Measurements from ENCODE around the gene MGAT3.

MGAT3 gene

DNA sequence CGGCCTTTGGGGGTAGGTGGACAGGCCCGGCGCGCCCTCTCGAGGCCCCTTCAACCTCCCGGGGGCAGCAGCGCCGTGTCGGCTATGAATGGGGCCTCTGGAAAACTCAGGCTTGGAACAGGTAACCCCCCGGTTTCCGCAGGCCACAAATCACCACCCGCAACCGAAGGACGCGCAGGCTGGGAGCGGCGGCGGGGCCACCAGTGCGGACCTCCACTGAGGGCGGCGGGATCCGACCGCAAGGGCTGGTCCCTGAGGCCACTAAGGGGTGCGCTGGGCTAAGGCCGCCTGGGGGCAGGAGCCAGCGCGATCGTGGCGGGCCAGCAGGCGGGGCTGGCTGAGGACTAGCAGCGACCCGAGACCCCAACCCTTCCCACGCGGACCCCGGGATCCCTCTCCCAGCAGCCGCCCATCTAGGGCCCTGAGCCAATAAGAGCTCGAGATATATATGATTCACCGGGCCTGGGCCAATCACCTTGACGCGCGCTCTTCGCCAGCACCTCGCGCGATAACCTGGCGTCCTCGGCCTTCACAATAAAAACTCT is 62.9 kb downstream of the MGAT3 start (continued):
- TF ChIP-seq SCRT1 (tag by site-specific recombination; IDR thresholded peaks at IDR 0.05; ENCODE audit: borderline replicate concordance), result no peak
- TF ChIP-seq, protein P1, sequence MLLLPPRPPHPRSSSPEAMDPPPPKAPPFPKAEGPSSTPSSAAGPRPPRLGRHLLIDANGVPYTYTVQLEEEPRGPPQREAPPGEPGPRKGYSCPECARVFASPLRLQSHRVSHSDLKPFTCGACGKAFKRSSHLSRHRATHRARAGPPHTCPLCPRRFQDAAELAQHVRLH (tag by site-specific recombination; IDR thresholded peaks at IDR 0.05), result 0 out of 2 replicates have a peak, but pooled peaks have one; percentile 8
- TF ChIP-seq KLF1 (tag by site-specific recombination; IDR thresholded peaks at IDR 0.05), result no peak
- TF ChIP-seq ZNF157 (tag by site-specific recombination; IDR thresholded peaks at IDR 0.05), result no peak
- TF ChIP-seq ZNF114 (tag by site-specific recombination; IDR thresholded peaks at IDR 0.05), result no peak
- TF ChIP-seq ZNF660 (tag by site-specific recombination; IDR thresholded peaks at IDR 0.05), result peak; percentile 86
- TF ChIP-seq ZNF510 (tag by site-specific recombination; IDR thresholded peaks at IDR 0.05; ENCODE audit: insufficient replicate concordance), result no peak
- TF ChIP-seq ZNF169 (tag by site-specific recombination; IDR thresholded peaks at IDR 0.05), result no peak
- peak; percentile 87 for TF ChIP-seq PATZ1 (tag by site-specific recombination; IDR thresholded peaks at IDR 0.05)
- no peak; the same call in 1 of the 2 replicates for TF ChIP-seq OVOL3 (tag by site-specific recombination; IDR thresholded peaks at IDR 0.05)

- Histone ChIP-seq H3K4me1 (ENCODE audit: control insufficient read depth, insufficient read depth, low read length) (0 out of 2 replicates have a peak, but pooled peaks cover 5% of the 10 kb centered on the region), H3K36me3 (ENCODE audit: control insufficient read depth in 2 of 2, insufficient read depth in 1 of 2, low read length in 2 of 2) (peaks cover 13 to 68% of the 10 kb centered on the region in 2 experiments; a peak in 2 of 3 replicates), H3K27ac (ENCODE audit: extremely low read depth, low read depth, low read length) (peak within 1 kb of the TSS; percentile 95), H3K4me3 (ENCODE audit: low read depth, low read length) (peak within 1 kb of the TSS; percentile 95), H3K9me3 (ENCODE audit: control insufficient read depth, insufficient read depth, low read depth, low read length) (no peaks in the 10 kb centered on the region)
- ChIA-PET POLR2A (interaction anchor here (0.6 to 2.3 kb wide), 55 partner anchors 10 to 754 kb away, joined by 3 to 117 read pairs (median 5); partner anchors contain the start of genes MIEF1, RPL3, RPS19BP1 and SYNGR1), CTCF (interaction anchor here (0.7 to 2.2 kb wide), 5 partner anchors 9 to 1078 kb away, joined by 3 to 8 read pairs (median 7); partner anchors contain the start of gene MIEF1)
- peak; percentile 70 for TF ChIP-seq WT1 (tag by site-specific recombination; IDR thresholded peaks at IDR 0.05)
- TF ChIP-seq ZNF148 (tag by site-specific recombination; IDR thresholded peaks at IDR 0.05; ENCODE audit: borderline replicate concordance), result peak; percentile 91
- TF ChIP-seq ZNF140 (tag by site-specific recombination; IDR thresholded peaks at IDR 0.05), result no peak
- TF ChIP-seq ZNF830 (tag by site-specific recombination; IDR thresholded peaks at IDR 0.05; ENCODE audit: low read depth), result no peak
- no peak for TF ChIP-seq ZNF791 (tag by site-specific recombination; IDR thresholded peaks at IDR 0.05)
- no peak for TF ChIP-seq ZNF670 (tag by site-specific recombination; IDR thresholded peaks at IDR 0.05; ENCODE audit: low read depth)
- peak; percentile 54; the same call in 1 of the 2 replicates for TF ChIP-seq ZIC2 (tag by site-specific recombination; IDR thresholded peaks at IDR 0.05)
- TF ChIP-seq, protein P2, sequence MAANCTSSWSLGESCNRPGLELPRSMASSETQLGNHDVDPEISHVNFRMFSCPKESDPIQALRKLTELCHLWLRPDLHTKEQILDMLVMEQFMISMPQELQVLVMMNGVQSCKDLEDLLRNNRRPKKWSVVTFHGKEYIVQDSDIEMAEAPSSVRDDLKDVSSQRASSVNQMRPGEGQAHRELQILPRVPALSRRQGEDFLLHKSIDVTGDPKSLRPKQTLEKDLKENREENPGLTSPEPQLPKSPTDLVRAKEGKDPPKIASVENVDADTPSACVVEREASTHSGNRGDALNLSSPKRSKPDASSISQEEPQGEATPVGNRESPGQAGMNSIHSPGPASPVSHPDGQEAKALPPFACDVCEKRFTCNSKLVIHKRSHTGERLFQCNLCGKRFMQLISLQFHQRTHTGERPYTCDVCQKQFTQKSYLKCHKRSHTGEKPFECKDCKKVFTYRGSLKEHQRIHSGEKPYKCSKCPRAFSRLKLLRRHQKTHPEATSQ (tag by site-specific recombination; IDR thresholded peaks at IDR 0.05), result 0 out of 2 replicates have a peak, but pooled peaks have one; percentile 43
- peak; percentile 8; the same call in 1 of the 2 replicates for TF ChIP-seq ZBTB20 (tag by site-specific recombination; IDR thresholded peaks at IDR 0.05)
- peak; percentile 34; the same call in 1 of the 2 replicates for TF ChIP-seq GLI4 (tag by site-specific recombination; IDR thresholded peaks at IDR 0.05)
- TF ChIP-seq ZSCAN23 (tag by site-specific recombination; IDR thresholded peaks at IDR 0.05), result peak; percentile 89
- TF ChIP-seq RBAK (tag by site-specific recombination; IDR thresholded peaks at IDR 0.05), result peak; percentile 76; the same call in 1 of the 2 replicates
- TF ChIP-seq ZNF174 (tag by site-specific recombination; IDR thresholded peaks at IDR 0.05), result no peak
- TF ChIP-seq ZNF48 (tag by site-specific recombination; IDR thresholded peaks at IDR 0.05), result no peak
- TF ChIP-seq ZNF701 (tag by site-specific recombination; IDR thresholded peaks at IDR 0.05), result no peak
- no peak for TF ChIP-seq ZNF155 (tag by site-specific recombination; IDR thresholded peaks at IDR 0.05)
- no peak for TF ChIP-seq ZNF776 (tag by site-specific recombination; IDR thresholded peaks at IDR 0.05; ENCODE audit: borderline replicate concordance)
- peak; percentile 61 for TF ChIP-seq ZBTB8A (tag by site-specific recombination; IDR thresholded peaks at IDR 0.05)
- no peak; the same call in 1 of the 2 replicates for TF ChIP-seq PBX3 (CRISPR knock-in tag; IDR thresholded peaks at IDR 0.05)
Measured at GRCh38 chr22:39520226-39521105, 63.7 kb downstream of the MGAT3 start, which contains the start of gene ATF4. Gene ATF4 (plus strand): TSS chr22:39520562. CDS start chr22:39521446, 884 bp downstream.
